HL-60 (cell line): ENCODE measurements around the gene ZNF165.
"Not testable (repeated sequence)": the region's sequence is repeated elsewhere in the genome, so short reads cannot be mapped to it uniquely, and the experiment has no call there.

Experiments used
- DNase-seq, 2 experiments: peaks; one replicate each; pipeline ENCODE4 v3.0.0-alpha.2; 2010 to 2020; ENCODE audit warnings: low read depth in 1 of 2, low spot score in 1 of 2
- H3K27ac ChIP-seq: fragments of 250-450 bp; sonication (Bioruptor Pico); replicated peaks from 2 replicates; pipeline ENCODE4 v1.5.1; 2020; ENCODE audit warnings: mild to moderate bottlenecking, moderate library complexity
- H3K27me3 ChIP-seq: fragments of 250-450 bp; sonication (Bioruptor Pico); 2 replicates; pipeline ENCODE4 v1.5.1; 2021; ENCODE audit warnings: mild to moderate bottlenecking, moderate library complexity; ENCODE audit not compliant: insufficient read depth, poor library complexity, severe bottlenecking
- H3K4me3 ChIP-seq: replicated peaks from 2 replicates; pipeline ENCODE4 v1.5.1; 2011; ENCODE audit warnings: mild to moderate bottlenecking, control low read depth, low read length; ENCODE audit not compliant: insufficient read depth
- CTCF ChIP-seq: IDR thresholded peaks from one replicate; pipeline ENCODE4 v1.5.1; 2011; ENCODE audit warnings: low read length, control low read depth, inconsistent platforms; ENCODE audit not compliant: insufficient read depth
- GABPA ChIP-seq: IDR thresholded peaks from 2 replicates; pipeline ENCODE4 v1.6.1; 2012; ENCODE audit warnings: low read depth
- POLR2AphosphoS5 ChIP-seq: IDR thresholded peaks from 2 replicates; pipeline ENCODE4 v1.6.1; 2012; ENCODE audit warnings: low read depth
- SPI1 ChIP-seq: IDR thresholded peaks from 2 replicates; pipeline ENCODE4 v1.6.1; 2012; ENCODE audit warnings: low read depth, mild to moderate bottlenecking, borderline replicate concordance
- TF ChIP-seq, protein P1 (sequence below): IDR thresholded peaks from 2 replicates; pipeline ENCODE4 v1.6.1; 2012; ENCODE audit warnings: low read depth; ENCODE audit not compliant: insufficient replicate concordance

Gene ZNF165

GRCh38 chr6:28089054-28089453 is 8.7 kb downstream of the ZNF165 start:
- Histone ChIP-seq H3K4me3 (no peak overlapping the region), H3K27ac (no peak overlapping the region), H3K27me3 (no peaks in the 10 kb centered on the region)
- TF ChIP-seq POLR2AphosphoS5 (no peak), CTCF (no peak), GABPA (no peak), SPI1 (no peak)
- TF ChIP-seq, protein P1, sequence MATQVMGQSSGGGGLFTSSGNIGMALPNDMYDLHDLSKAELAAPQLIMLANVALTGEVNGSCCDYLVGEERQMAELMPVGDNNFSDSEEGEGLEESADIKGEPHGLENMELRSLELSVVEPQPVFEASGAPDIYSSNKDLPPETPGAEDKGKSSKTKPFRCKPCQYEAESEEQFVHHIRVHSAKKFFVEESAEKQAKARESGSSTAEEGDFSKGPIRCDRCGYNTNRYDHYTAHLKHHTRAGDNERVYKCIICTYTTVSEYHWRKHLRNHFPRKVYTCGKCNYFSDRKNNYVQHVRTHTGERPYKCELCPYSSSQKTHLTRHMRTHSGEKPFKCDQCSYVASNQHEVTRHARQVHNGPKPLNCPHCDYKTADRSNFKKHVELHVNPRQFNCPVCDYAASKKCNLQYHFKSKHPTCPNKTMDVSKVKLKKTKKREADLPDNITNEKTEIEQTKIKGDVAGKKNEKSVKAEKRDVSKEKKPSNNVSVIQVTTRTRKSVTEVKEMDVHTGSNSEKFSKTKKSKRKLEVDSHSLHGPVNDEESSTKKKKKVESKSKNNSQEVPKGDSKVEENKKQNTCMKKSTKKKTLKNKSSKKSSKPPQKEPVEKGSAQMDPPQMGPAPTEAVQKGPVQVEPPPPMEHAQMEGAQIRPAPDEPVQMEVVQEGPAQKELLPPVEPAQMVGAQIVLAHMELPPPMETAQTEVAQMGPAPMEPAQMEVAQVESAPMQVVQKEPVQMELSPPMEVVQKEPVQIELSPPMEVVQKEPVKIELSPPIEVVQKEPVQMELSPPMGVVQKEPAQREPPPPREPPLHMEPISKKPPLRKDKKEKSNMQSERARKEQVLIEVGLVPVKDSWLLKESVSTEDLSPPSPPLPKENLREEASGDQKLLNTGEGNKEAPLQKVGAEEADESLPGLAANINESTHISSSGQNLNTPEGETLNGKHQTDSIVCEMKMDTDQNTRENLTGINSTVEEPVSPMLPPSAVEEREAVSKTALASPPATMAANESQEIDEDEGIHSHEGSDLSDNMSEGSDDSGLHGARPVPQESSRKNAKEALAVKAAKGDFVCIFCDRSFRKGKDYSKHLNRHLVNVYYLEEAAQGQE, result no peak
- no peak for DNase-seq

GRCh38 chr6:28090917-28091586 is 10.7 kb downstream of the ZNF165 start:
- H3K4me3 ChIP-seq, result no peak overlapping the region
- TF ChIP-seq, protein P1, result no peak
- no peak for TF ChIP-seq GABPA
- TF ChIP-seq CTCF, result no peak
- TF ChIP-seq SPI1, result no peak
- no peak for TF ChIP-seq POLR2AphosphoS5
- DNase-seq, result no peak

GRCh38 chr6:28102222-28102621 is 21.9 kb downstream of the ZNF165 start:
- H3K4me3 ChIP-seq, DNase-seq, H3K27ac ChIP-seq, H3K27me3 ChIP-seq: not testable (repeated sequence)

More at GRCh38 chr6:28090917-28091586, 10.7 kb downstream of the ZNF165 start:
- Histone ChIP-seq H3K27me3 (no peaks in the 10 kb centered on the region), H3K27ac (no peak overlapping the region)

DNA sequence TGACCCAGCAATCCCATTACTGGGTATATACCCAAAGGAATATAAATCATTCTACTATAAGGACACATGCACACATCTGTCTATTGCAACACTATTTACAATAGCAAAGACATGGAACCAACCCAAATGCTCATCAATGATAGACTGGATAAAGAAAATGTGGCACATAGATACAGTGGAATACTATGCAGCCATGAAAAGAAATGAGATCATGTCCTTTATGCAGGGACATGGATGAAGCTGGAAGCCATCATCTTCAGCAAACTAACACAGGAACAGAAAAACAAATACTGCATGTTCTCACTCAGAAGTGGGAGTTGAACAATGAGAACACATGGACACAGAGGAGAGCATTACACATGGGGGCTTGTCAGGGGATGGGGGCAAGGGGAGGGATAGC is 22.3 kb downstream of the ZNF165 start:
- H3K27me3 ChIP-seq, DNase-seq, H3K4me3 ChIP-seq, H3K27ac ChIP-seq: not testable (repeated sequence)
